ENCODE measurements around the gene SIRT3. TPM values are rescaled to one million over a fixed set of nuclear protein-coding genes. Genes with fewer than 3 reads are reported as not detected.

The SIRT3 gene
- total and polyA plus RNA-seq, 3 experiments from 2014 or later = 12.2 to 14.8 (median 13.6) TPM

DNA sequence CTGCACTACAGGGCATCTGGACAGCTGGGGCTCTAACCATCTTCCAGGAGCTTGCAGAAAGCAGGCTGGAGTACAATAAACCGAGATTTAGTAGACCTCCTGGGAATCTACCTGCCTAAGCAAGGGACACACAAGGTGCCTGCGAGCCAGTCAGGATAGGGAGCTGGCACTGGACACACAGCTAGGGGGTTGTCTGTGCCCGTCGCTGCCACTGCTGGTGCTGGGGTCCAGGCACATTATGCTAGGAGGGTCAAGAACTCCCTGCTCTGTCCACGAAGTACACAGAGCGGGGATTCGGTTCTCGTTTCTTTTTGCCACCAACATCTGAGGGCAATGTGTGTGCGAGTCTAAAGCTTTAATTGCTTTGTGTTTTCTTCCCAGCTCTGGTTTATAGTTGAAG is 24.4 kb downstream of the SIRT3 start:
- peaks cover 0 to 82% (median 5%) of the 10 kb centered on the region in 3 donors for H3K36me3 Mint-ChIP-seq
- H3K27ac Mint-ChIP-seq = peak overlapping the region in 4 of 8 donors; percentile 76 to 99 (median 86)
- peaks cover 0 to 6% of the 10 kb centered on the region in 2 donors for H3K27me3 Mint-ChIP-seq
- ChIA-PET POLR2A (no interaction called here), CTCF (interaction anchor here (0.6 to 1.0 kb wide), 2 partner anchors 23 to 511 kb away, joined by 3 to 4 read pairs; no protein-coding TSS in a partner anchor)
- H3K27me3 ChIP-seq (ENCODE audit: insufficient read depth, low read length, poor library complexity, severe bottlenecking) = no peaks in the 10 kb centered on the region
- H3K4me3 ChIP-seq (ENCODE audit: low read length) = no peak overlapping the region
- no peak for DNase-seq
- H3K27ac ChIP-seq (ENCODE audit: low read depth, low read length) = no peak overlapping the region
- peaks cover 18% of the 10 kb centered on the region for H3K4me1 ChIP-seq (ENCODE audit: insufficient read depth, low read length)
- peak overlapping the region in 5 of 7 donors; percentile 13 to 79 (median 62) for H3K4me3 Mint-ChIP-seq
- H3K36me3 ChIP-seq (ENCODE audit: insufficient read depth, low read length) = peaks cover 54% of the 10 kb centered on the region
- H3K4me1 Mint-ChIP-seq = peaks cover 11 to 36% (median 22%) of the 10 kb centered on the region in 3 donors
- peaks cover 0 to 3% (median 0%) of the 10 kb centered on the region in 5 donors for H3K9me3 Mint-ChIP-seq
- no peaks in the 10 kb centered on the region for H3K9me3 ChIP-seq (ENCODE audit: low read length)

DNA sequence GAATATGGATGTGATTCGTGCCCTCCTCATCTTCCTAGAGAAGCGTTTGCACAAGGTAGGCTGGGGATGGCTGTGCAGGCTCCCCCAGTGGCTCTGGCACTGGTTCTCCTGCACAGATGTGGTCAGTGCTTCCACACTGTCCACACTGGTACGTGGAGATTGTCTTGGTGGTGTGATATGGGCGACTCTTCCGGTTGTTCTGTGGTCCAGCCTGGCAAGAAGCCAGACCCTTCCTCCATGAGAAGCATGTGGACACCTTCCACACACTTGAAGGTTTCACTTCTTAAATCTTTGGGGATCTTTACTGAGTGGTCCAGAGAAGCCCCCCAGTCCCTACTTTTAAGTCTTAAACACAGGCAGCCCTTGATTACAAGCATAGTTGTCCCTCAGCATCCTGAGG is 24.8 kb downstream of the SIRT3 start:
- Histone ChIP-seq H3K4me3 (ENCODE audit: low read length) (no peak overlapping the region), H3K27me3 (ENCODE audit: insufficient read depth, low read length, poor library complexity, severe bottlenecking) (no peaks in the 10 kb centered on the region), H3K4me1 (ENCODE audit: insufficient read depth, low read length) (peaks cover 22% of the 10 kb centered on the region), H3K27ac (ENCODE audit: low read depth, low read length) (no peak overlapping the region), H3K36me3 (ENCODE audit: insufficient read depth, low read length) (peaks cover 54% of the 10 kb centered on the region), H3K9me3 (ENCODE audit: low read length) (no peaks in the 10 kb centered on the region)
- Mint-ChIP-seq H3K27ac (peak overlapping the region in 7 of 8 donors; percentile 40 to 100 (median 77)), H3K4me1 (peaks cover 16 to 37% (median 25%) of the 10 kb centered on the region in 3 donors), H3K27me3 (peaks cover 0 to 8% of the 10 kb centered on the region in 2 donors), H3K36me3 (peaks cover 0 to 85% (median 5%) of the 10 kb centered on the region in 3 donors), H3K9me3 (peaks cover 0 to 3% (median 0%) of the 10 kb centered on the region in 5 donors), H3K4me3 (peak overlapping the region; percentile 19 to 86 (median 55))
- ChIA-PET CTCF (interaction anchor here (1.0 kb wide), 1 partner anchor 24 kb away, joined by 4 read pairs; no protein-coding TSS in a partner anchor), POLR2A (no interaction called here)
- no peak for DNase-seq

DNA sequence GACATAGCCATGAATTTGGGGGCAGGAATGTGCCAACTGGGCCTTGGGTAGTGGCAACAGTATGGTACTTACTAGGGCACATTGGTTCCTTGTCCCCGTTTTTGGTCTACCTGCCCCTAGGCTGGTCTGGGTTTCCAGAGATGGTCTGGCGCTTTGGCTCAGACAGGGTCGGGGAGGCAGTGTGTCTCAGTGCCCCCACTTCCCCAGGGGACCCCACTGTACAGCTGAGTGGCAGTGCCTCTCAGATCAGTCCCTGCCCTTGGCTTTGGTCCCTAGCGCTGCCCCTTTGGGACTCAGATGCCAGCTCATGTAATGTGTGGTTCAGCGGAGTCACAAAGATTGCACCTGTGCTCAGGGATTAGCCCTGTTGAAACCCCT is 25.4 kb downstream of the SIRT3 start:
- Mint-ChIP-seq H3K27me3 (peaks cover 0 to 8% of the 10 kb centered on the region in 2 donors), H3K36me3 (peaks cover 0 to 84% (median 5%) of the 10 kb centered on the region in 3 donors), H3K4me3 (peak overlapping the region in 6 of 7 donors; percentile 26 to 86 (median 45)), H3K27ac (peak overlapping the region in 7 of 8 donors; percentile 38 to 100 (median 78)), H3K4me1 (peaks cover 21 to 42% (median 30%) of the 10 kb centered on the region in 3 donors), H3K9me3 (peaks cover 0 to 3% (median 0%) of the 10 kb centered on the region in 5 donors)
- ChIA-PET POLR2A (no interaction called here), CTCF (no interaction called here)
- Histone ChIP-seq H3K27me3 (ENCODE audit: insufficient read depth, low read length, poor library complexity, severe bottlenecking) (no peaks in the 10 kb centered on the region), H3K27ac (ENCODE audit: low read depth, low read length) (no peak overlapping the region), H3K36me3 (ENCODE audit: insufficient read depth, low read length) (peaks cover 57% of the 10 kb centered on the region), H3K9me3 (ENCODE audit: low read length) (no peaks in the 10 kb centered on the region), H3K4me1 (ENCODE audit: insufficient read depth, low read length) (peaks cover 27% of the 10 kb centered on the region), H3K4me3 (ENCODE audit: low read length) (no peak overlapping the region)
- DNase-seq = no peak

DNA sequence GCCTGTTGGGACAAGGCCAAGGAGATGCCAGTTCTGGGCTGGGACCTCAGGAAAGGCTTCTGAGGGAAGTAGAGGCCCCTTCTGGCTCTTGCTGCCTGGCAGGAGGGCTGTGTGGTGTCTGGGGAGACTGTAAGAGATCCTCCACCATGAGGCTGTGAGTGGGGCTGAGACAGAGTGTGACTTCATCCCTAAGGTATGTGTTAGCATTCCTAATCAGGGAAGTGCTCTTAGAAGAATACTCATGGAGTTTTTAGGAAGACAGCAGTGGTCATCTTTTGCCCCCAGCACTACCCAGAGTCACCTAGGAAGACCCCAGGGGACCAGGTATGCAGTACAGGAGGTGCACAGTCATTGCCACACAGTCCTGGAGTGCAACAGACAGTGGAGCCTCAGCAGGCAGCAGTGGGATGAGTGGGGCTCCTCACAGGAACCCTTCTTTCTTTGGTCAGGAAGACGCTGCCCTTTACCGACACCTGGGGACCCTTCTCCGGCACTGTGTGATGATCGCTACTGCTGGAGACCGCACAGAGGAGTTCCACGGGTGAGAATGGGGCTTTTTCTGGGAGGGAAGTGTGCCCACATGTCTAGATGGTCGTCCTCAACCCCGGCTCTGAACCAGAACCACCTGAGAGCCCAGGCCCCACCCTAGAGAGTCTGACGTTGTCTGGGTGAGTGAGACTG is 25.9 kb downstream of the SIRT3 start:
- Histone ChIP-seq H3K4me3 (ENCODE audit: low read length) (no peak overlapping the region), H3K27me3 (ENCODE audit: insufficient read depth, low read length, poor library complexity, severe bottlenecking) (no peaks in the 10 kb centered on the region), H3K36me3 (ENCODE audit: insufficient read depth, low read length) (peaks cover 62% of the 10 kb centered on the region), H3K4me1 (ENCODE audit: insufficient read depth, low read length) (peaks cover 33% of the 10 kb centered on the region), H3K27ac (ENCODE audit: low read depth, low read length) (peak overlapping the region; percentile 93), H3K9me3 (ENCODE audit: low read length) (no peaks in the 10 kb centered on the region)
- no peak for DNase-seq
- Mint-ChIP-seq H3K4me3 (peak overlapping the region; percentile 29 to 100 (median 97)), H3K9me3 (peaks cover 0 to 3% (median 0%) of the 10 kb centered on the region in 5 donors), H3K36me3 (peaks cover 0 to 83% (median 5%) of the 10 kb centered on the region in 3 donors), H3K27ac (peak overlapping the region; percentile 24 to 100 (median 86)), H3K4me1 (peaks cover 24 to 47% (median 33%) of the 10 kb centered on the region in 3 donors), H3K27me3 (peaks cover 0 to 8% of the 10 kb centered on the region in 2 donors)
- POLR2A ChIA-PET = no interaction called here
- CTCF ChIA-PET = no interaction called here

DNA sequence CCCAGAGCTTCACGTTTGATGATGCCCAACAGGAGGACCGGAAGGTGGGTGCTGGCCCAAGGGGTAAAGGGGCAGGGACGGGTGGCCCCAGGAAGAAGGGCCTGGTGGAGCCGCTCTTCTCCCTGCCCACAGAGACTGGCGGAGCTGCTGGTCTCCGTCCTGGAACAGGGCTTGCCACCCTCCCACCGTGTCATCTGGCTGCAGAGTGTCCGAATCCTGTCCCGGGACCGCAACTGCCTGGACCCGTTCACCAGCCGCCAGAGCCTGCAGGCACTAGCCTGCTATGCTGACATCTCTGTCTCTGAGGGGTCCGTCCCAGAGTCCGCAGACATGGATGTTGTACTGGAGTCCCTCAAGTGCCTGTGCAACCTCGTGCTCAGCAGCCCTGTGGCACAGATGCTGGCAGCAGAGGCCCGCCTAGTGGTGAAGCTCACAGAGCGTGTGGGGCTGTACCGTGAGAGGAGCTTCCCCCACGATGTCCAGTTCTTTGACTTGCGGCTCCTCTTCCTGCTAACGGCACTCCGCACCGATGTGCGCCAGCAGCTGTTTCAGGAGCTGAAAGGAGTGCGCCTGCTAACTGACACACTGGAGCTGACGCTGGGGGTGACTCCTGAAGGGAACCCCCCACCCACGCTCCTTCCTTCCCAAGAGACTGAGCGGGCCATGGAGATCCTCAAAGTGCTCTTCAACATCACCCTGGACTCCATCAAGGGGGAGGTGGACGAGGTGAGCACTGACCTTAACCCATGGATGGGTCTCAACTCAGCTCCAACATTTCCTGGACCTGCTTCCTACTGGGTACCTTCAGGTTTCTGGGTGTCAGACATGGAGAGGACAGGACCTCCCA is 26.6 kb downstream of the SIRT3 start:
- H3K27ac Mint-ChIP-seq = peak overlapping the region; percentile 24 to 100 (median 99)
- Histone ChIP-seq H3K4me1 (ENCODE audit: insufficient read depth, low read length) (peaks cover 37% of the 10 kb centered on the region), H3K9me3 (ENCODE audit: low read length) (no peaks in the 10 kb centered on the region), H3K27me3 (ENCODE audit: insufficient read depth, low read length, poor library complexity, severe bottlenecking) (no peaks in the 10 kb centered on the region), H3K4me3 (ENCODE audit: low read length) (peak overlapping the region; percentile 80), H3K27ac (ENCODE audit: low read depth, low read length) (peak overlapping the region; percentile 93), H3K36me3 (ENCODE audit: insufficient read depth, low read length) (peaks cover 65% of the 10 kb centered on the region)
- no peak for DNase-seq
- H3K4me3 Mint-ChIP-seq = peak overlapping the region; percentile 95 to 100 (median 98)
- H3K36me3 Mint-ChIP-seq = peaks cover 0 to 83% (median 5%) of the 10 kb centered on the region in 3 donors
- peaks cover 0 to 8% of the 10 kb centered on the region in 2 donors for H3K27me3 Mint-ChIP-seq
- peaks cover 0 to 3% (median 0%) of the 10 kb centered on the region in 5 donors for H3K9me3 Mint-ChIP-seq
- peaks cover 28 to 55% (median 36%) of the 10 kb centered on the region in 3 donors for H3K4me1 Mint-ChIP-seq
- ChIA-PET CTCF (interaction anchor here (1.1 to 1.2 kb wide), 3 partner anchors 106 to 328 kb away, joined by 3 read pairs; partner anchors contain the start of gene LRRC56), POLR2A (interaction anchor here (2.8 kb wide), 1 partner anchor 78 kb away, joined by 14 read pairs; the partner anchor contains the start of gene PGGHG)

DNA sequence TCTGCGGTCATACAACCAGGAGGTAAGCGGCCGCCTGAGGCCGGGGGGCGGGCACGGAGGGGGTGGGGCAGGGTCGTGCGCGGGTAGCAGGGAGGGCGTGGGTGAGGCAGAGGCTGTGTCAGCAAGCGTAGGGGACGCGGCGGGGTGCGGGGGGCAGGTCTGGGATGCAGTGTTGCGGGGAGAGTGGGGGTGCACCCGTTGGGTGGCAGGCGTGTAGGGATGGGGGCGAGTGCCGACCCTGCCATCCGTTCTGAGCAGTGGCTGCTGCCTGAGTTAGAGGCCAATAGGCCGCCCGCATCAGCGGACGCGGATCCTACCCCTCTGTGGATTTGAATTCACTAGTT is 27.3 kb downstream of the SIRT3 start:
- H3K27ac Mint-ChIP-seq = peak overlapping the region in 7 of 8 donors; percentile 94 to 100 (median 99)
- ChIA-PET POLR2A (interaction anchor here (2.8 kb wide), 1 partner anchor 79 kb away, joined by 14 read pairs; the partner anchor contains the start of gene PGGHG), CTCF (interaction anchor here (1.1 to 2.1 kb wide), 4 partner anchors 73 to 329 kb away, joined by 3 to 8 read pairs (median 3); partner anchors contain the start of gene LRRC56)
- Histone ChIP-seq H3K9me3 (ENCODE audit: low read length) (no peaks in the 10 kb centered on the region), H3K27me3 (ENCODE audit: insufficient read depth, low read length, poor library complexity, severe bottlenecking) (no peaks in the 10 kb centered on the region), H3K4me3 (ENCODE audit: low read length) (peak overlapping the region; percentile 80), H3K27ac (ENCODE audit: low read depth, low read length) (peak overlapping the region; percentile 93), H3K36me3 (ENCODE audit: insufficient read depth, low read length) (peaks cover 65% of the 10 kb centered on the region), H3K4me1 (ENCODE audit: insufficient read depth, low read length) (peaks cover 43% of the 10 kb centered on the region)
- peak overlapping the region; percentile 95 to 100 (median 98) for H3K4me3 Mint-ChIP-seq
- H3K4me1 Mint-ChIP-seq = peaks cover 35 to 61% (median 39%) of the 10 kb centered on the region in 3 donors
- peaks cover 0 to 3% (median 0%) of the 10 kb centered on the region in 5 donors for H3K9me3 Mint-ChIP-seq
- H3K27me3 Mint-ChIP-seq = peaks cover 0 to 8% of the 10 kb centered on the region in 2 donors
- no peak for DNase-seq
- H3K36me3 Mint-ChIP-seq = peaks cover 0 to 83% (median 4%) of the 10 kb centered on the region in 3 donors

DNA sequence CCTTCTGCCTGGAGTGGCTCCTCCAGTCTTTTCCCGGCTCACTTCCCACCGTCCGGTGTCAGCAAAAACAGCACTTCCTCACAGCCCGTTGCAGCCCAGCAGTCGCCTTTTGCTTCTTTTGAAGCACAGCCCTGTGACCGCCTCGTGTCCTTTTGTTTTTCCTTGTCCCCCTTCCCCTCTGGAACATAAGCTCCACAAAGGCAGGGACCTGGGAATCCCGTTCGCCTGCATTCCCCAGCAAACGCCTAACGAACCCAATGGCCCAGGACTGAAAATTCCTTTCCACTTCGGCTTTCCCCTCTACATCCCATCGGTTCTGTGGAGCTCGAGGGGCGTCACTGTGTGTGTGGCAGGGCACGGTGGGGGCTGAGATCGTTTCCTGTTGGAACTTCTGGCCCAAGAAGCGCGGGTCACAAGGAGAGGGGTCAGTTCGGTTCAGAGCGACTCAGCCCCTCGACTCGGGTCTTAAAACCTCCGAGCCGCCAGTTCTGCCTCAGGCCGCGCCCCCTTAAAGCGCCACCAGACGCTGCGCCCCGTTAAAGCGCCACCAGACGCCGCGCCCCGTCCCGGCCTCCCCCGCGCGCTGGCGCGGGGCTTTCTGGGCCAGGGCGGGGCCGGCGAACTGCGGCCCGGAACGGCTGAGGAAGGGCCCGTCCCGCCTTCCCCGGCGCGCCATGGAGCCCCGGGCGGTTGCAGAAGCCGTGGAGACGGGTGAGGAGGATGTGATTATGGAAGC is 27.8 kb downstream of the SIRT3 start:
- peak overlapping the region; percentile 93 for H3K27ac ChIP-seq (ENCODE audit: low read depth, low read length)
- ChIA-PET POLR2A (interaction anchor here (1.2 to 2.8 kb wide), 5 partner anchors 29 to 360 kb away, joined by 3 to 28 read pairs (median 14); partner anchors contain the start of genes PGGHG, PSMD13 and SIRT3), CTCF (interaction anchor here (1.1 to 2.5 kb wide), 6 partner anchors 42 to 330 kb away, joined by 3 to 8 read pairs (median 4); partner anchors contain the start of gene LRRC56)
- Mint-ChIP-seq H3K9me3 (peaks cover 0 to 3% (median 0%) of the 10 kb centered on the region in 5 donors), H3K36me3 (peaks cover 0 to 83% (median 2%) of the 10 kb centered on the region in 3 donors), H3K27me3 (peaks cover 0 to 8% of the 10 kb centered on the region in 2 donors), H3K27ac (peak overlapping the region; percentile 99 to 100 (median 100)), H3K4me1 (peaks cover 40 to 66% (median 45%) of the 10 kb centered on the region in 3 donors), H3K4me3 (peak overlapping the region; percentile 95 to 100 (median 98))
- peak overlapping the region; percentile 80 for H3K4me3 ChIP-seq (ENCODE audit: low read length)
- H3K4me1 ChIP-seq (ENCODE audit: insufficient read depth, low read length) = peaks cover 48% of the 10 kb centered on the region
- peak; percentile 80 to 87 (median 83) for DNase-seq
- peaks cover 68% of the 10 kb centered on the region for H3K36me3 ChIP-seq (ENCODE audit: insufficient read depth, low read length)
- H3K9me3 ChIP-seq (ENCODE audit: low read length) = no peaks in the 10 kb centered on the region
- no peaks in the 10 kb centered on the region for H3K27me3 ChIP-seq (ENCODE audit: insufficient read depth, low read length, poor library complexity, severe bottlenecking)

Measured in CD8-positive, alpha-beta memory T cell (primary cell).